NCI-H526 (cell line): ENCODE measurements around the gene TTLL11.

ENCODE experiments used
- DNase-seq, 2 experiments: peaks; one replicate each; lab custom pipeline; 2025; lab: John Stamatoyannopoulos, UW

The TTLL11 gene

DNA sequence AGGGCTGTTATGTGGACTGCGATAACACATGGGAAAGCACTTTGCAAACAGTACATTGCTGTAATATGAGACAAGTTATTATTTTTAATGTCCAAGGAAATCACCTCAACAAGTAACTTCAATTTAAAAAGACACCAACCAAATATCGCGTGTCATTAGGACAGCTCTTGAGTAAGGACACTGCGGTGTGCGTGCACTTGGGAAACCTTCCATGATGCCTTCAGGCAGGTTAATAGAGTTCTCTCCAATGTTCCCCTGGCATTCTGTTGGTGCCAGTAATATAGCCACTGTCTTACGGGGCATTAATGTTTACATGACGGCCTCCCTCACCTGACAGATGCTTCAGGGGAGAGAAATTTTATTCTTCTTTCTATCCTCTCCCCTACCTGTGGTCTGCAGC lies 42.9 kb downstream of the TTLL11 start:
- no peak for DNase-seq

DNA sequence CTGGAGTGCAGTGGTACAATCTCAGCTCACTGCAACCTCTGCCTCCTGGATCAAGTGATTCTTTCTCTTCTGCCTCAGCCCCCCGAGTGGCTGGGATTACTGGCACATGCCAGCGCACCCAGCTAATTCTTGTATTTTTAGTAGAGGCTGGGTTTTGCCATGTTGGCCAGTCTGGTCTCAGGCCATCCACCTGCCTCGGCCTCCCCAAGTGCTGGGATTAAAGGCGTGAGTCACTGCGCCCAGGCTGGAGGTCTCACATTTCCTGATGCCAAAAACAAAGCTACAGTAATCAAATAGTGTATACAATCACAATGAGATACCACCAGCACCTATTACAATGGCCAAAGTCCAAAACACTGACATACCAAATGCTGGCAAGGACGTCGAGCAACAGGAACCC lies 51.1 kb downstream of the TTLL11 start:
- peak in 1 of 2 experiments; percentile 16 for DNase-seq

DNA sequence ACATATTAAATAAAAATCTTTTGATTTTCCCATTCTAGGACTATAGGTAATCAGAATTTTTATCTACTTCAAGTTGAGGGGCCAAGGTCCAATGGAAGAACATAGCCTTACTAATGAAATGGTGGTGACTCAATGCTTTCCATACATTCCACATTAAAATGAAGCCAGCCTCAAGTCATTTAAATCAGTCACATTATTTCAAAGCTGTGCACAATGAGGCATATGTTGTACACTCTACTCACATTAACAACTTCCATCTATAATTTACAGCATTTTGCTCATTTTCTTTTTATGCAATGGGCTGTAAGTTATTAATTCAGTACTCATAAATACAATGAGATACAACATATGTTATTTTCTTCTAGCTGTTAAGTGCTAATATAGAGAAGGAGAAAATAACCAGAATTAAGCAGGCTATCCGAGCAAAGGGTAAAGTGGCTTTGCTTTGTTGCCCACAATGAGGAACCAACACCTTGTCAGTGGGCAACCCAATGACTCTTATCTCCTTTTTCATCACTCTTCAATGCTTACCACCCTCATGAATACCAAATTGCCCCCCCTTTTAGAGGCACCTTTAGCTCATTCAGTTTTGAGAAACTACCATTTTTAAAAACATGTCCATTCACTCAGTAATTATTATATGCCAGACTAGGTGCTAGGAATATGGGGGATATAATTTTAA lies 52.4 kb downstream of the TTLL11 start:
- DNase-seq: no peak

DNA sequence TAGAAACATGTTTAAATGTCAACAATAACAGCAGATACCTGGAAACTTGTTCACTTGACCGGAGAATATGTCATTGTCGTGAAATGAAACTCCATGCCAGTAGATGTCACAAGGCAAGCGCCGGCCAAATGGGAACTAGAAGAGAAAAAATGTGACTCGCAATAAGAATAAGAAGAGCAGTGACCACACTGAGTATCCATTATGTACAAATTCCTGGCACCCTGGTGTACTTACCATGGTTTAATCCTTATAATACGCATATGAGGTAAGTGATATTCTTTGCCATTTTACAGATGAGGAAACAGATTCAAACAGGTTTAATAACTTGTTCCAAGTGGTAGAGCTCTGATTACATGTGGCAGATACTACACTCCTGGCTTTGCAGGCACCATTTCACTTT lies 53.9 kb downstream of the TTLL11 start:
- no peak for DNase-seq

DNA sequence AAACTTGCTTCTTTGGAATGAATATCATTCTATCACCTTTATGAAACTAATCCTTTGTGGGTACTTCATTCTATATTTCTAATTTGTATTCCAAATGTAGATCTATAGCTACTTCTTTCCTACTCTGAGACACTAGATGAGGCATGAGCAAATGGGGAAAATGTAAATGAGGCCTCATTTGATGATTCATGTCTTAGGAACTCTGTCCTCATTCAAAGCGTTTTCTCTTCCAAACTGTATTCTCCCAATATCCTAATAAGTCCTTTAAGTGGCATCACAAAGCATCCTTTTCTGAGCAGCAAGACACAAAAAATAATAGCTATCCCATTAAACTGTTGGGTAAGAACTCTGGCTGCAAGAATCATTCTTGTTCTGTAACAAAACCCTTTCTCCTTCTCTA lies 56.1 kb downstream of the TTLL11 start:
- no peak for DNase-seq

DNA sequence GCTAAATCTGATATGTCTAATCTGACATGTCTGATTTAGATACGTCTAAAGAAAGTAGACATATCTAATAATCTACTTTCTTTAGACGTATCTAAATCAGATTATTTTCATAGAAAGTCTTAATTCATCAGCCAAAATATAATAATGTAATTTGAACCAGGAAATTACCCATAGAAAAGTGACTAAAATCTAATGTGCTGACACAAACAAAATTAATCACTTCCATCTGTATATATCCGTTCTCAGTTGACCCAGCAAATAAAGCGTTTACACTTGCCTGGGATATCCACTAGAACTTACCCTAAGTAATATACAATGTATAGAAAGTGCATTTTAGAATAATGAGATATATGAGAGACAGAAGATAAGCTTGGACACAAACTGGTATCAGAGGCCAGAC lies 56.7 kb downstream of the TTLL11 start:
- no peak for DNase-seq

DNA sequence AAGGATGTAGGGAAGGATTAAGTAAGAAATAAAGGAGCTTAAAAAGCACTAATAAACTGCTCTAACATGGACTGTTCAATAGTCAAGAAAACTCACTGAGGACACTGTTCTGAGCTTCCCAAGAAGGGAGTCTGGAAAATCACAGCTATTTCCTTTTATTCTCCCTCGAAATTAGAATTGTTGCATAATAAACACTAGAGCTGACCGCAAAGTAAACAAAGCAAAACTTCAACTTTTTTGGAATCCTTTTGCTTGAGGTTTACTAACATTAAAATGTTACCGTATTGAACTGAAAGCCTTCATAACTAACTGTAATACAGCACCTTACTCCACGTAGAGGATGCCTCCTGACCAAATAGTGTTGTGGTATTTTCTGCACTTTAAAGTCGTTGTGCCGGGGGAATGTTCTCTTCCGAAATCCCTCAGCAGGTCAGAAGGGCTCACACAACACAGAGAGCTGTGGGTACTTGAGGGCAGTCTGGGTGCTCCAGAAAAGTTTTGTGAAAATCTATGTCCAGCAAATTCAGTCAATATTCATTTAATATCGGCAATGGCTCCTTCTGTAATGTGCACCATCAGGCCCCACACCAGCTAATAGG lies 59.2 kb downstream of the TTLL11 start:
- no peak for DNase-seq

DNA sequence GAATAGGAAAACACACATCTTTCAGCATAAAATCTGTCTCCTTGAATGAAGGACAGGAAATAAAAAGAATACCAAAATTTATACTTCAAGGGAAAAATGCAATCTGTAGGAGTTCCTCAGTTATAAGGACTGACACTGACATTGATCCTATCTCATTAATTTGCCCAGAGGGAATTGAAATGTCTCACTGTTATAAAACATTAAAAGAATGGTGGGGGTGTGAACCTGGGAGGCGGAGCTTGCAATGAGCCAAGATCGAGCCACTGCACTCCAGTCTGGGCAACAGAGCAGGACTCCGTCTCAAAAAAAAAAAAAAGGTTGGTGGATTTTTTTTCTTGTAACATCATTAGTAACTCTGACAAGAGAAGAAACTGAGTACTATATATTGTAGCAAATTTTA lies 60.8 kb downstream of the TTLL11 start:
- no peak for DNase-seq

DNA sequence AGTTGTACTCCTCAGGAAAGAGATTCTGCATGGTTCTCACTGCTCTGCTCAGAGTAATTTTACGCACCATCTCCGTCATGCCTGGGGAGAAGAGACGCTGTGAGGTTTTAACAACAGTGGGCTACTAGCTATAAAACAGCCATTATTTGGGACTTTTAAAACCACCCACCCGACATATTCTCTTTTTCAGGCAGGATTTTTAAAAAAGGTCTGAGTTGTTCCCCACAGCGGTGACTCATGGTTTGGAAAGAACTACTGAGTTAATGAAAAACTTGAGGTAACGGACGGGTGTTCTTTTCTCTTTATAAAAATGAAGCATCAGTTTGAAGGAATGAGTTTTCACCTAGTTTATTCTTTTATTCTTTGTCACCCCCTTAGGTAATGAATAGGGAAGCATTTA lies 61.3 kb downstream of the TTLL11 start:
- no peak for DNase-seq

DNA sequence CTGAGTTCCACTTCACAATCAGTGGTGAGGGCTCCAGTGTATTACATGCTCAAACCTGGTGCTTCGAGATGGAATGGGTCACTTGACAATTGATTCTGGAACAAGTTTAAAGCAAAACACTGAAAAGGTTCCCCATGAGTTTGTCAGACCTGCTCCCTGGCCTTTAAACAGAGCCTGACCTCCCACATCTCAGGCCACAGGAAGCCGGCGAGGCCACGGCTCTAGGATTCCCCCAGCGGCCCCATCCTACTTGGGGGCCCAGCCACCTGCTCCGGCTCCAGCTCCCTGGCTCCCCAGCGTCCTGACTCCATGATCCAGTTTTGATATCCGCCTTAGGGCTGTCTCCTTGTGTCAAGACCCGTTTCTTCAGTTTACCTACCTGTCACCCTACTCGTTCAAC lies 62.0 kb downstream of the TTLL11 start:
- no peak for DNase-seq

DNA sequence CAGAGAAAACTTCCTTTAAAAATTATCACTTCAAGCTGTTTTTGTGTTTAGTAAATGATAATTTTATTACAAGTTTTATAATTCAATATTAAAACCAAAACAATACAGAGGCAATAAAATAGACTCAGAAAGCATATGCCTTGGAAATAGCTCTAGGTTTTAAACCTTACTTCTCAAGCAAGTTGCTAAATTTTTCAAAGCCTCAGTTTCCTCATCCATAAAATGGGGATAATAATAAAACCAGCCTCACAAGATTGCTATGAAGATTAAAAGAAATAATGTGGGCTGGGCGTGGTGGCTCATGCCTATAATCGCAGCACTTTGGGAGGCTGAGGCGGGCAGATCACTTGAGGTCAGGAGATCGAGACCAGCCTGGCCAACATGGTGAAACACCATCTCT lies 62.8 kb downstream of the TTLL11 start:
- DNase-seq: no peak

DNA sequence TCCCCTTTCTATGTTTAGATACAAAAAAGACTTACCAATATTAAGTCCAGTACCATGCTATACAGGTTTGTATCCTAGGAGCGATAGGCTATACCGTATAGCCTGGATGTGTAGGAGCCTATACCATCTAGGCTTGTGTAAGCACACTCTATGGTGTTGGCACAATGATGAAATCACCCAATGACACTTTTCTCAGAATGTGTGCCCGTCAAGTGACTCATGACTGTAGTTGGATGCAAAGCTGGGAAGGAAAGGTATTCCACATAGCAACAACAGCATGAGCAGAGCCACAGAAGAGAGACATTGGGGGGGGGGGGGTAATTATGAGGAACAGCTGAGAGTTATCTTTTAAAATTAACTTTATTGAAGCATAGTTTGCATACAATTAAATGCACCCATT lies 63.2 kb downstream of the TTLL11 start:
- no peak for DNase-seq

DNA sequence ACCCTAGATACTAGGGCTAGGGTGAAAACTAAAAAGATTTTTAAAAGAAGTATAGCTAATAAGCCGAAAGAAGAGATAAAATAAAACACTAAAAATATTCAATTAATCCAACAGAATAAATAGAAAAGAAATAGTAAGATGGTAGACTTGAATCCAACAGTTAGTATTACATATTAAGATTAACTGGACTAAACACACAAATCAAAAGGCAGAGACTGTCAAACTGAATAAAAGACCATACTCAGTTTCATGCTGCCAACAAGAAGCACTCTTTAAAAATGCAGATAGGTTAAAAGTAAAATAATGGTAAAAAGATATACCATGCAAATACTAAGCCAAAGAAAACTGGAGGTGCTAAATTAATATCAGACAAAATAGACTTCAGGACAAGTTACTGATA lies 65.0 kb downstream of the TTLL11 start:
- no peak for DNase-seq

DNA sequence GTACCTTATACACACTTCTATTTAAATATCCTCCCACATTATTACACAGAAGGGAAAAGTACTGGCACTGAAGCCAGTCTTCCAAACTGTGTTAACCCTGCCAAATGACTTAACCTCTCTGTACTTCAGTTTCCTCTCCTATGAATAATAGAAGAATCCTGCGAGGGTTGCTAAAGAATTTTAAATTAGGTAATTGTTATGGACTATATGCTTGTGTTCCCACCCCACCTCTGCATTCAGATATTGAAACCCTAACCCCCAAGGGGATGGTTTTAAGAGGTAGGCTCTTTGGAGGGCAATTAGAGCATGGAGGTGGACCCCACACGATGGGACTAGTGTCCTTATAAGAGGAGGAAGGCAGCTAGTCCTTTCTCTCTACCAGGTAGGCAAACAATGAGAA lies 72.7 kb downstream of the TTLL11 start:
- no peak for DNase-seq

DNA sequence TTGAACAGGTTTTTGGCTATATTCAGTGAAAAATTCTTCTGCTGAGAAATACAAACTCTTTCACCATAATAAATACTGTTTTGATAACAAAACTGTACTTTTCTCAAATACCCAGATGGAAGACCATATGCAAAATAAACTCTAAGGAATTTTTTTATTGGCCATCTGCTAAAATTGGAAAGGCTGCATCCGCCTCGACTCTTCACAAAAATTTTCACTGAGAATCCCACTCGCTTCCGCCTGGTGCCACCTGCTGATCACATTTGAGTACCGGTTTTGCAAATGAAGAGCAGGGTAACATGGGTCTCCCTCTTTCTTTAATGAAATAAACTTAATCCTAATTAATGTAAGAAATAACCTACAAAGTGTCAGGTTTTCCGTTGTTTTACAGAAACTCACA lies 76.4 kb downstream of the TTLL11 start:
- DNase-seq: peak in 1 of 2 experiments; percentile 34

DNA sequence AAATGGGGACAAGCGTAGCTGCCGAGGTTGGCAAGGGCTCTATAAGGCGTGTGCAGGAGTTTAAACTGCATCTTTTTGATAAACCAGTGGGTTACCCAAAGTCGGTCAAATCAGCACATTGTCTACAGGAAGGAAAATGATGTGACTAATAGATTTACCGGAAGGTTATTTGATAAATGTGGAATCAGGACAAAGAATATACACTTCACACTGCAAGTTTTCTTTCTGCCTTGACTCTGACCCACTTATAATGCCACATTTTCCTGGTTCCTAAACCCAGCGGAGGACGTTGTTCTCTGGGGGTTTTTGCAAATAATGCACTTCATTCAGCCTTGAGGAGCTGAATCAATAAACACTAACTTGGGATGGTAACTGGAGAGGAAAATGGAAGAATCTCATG lies 76.8 kb downstream of the TTLL11 start:
- no peak for DNase-seq

DNA sequence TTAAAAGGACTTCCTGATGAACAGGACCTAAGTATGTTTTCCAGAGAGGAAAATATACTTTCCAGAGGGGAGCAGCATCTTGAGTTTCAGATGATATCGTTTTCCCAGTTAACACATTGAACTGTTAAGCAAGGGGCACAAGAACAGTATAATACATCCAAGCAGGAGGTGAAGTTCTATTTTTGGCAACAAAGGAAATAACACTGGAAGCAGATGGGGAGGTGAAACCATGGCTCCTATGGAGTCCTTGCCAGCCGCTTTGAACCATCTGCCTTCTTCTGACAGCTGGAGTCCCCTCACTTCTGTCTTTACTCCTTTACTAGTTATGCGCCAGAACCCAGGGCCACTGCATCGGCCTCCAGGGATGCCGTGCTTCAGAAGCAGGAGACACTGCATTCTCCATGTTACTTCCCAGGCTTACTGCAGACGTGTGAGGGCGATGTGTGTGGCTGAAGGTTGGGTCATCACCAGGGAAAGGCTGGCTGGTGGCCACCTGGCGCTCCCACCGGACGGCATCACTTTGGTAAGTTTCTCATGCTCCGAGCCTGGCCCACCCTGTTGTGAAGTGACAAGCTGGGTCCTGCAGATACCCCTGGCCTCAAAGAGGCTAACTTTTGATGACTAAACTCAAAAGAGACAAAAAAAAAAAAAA lies 77.8 kb downstream of the TTLL11 start:
- DNase-seq: no peak

DNA sequence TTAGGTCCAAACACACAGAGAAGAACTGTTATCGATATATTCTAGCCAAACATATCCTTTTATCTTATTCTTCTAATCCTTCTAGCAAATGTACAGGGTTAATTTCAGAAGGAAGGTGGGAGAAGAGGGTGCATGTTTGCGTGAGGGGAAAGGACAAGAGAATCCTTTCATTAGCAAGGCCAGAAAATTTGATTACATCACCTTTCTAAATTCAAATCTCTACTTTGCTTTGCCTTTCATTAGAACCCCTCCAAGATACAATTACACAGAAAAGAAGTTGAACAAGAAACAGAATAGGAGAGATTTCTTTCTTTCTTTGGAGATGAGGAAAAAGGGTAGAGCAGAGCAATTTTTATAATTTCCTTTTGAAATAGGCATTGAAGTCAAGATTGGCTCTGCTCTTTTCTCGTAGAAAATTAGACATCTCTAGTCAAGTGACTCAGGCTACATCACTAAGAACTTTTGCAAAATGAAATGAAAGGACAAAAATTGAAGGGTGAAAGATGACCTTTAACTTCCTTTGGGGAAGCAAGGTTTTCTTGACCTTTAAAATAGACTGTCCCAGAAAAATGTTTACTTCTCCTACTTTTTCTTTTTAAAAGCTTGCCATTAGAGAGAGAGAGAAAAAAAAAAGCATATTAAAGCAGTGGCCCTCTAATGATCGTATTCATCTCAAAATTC lies 81.2 kb downstream of the TTLL11 start:
- peak in 1 of 2 experiments; percentile 1 for DNase-seq

DNA sequence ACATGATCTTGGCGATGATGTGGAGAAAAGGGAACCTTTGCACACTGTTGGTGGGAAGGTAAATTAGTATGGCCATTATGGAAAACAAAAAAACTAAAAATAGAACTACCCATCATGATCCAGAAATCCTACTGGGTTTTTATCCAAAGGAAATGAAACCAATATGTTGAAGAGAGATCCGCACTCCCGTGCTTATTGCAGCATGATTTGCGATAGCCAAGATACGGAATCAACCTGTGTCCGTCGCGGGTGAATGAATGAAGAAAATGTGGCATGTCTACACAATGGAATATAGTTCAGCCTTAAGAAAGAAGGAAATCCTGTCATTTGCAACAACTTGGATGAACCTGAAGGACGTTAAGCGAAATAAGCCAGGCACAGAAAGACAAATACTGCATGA lies 84.5 kb downstream of the TTLL11 start:
- no peak for DNase-seq

DNA sequence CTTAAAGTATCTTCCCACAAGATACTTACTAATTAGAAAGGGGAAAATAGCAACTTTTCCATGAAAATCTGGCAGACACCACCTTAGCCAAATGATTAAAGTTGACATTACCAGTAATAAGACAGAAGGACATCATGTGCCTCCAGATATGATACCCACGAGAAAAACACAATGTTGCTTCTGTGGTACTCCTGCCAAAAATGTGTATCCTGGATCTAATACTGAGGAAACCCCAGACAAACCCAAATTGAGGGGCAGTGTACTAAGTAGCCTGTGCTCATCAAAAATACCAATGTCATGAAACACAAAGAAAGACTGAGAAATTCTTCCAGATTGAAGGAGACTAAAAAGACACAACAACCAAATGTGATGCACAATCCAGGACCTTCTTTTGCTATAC lies 85.3 kb downstream of the TTLL11 start:
- no peak for DNase-seq

DNA sequence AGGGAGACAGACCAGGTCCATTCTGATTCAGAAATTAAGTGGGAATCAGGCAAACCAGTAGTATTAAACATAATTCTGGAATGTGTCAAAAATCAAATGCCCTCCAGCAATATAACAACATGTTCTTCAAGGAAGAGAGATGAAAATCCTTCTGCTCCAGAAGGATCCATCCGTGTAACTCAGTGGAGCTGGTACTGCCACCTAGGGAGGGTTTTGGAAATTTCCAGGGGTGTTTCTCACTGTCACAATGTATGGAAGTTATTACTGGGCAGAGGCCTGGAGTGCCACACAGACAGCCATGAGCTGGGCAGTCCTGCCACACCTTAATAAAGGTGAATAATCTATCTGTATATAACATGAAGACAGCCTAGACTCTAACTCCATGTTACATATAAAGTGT lies 87.5 kb downstream of the TTLL11 start:
- peak in 1 of 2 experiments; percentile 41 for DNase-seq

DNA sequence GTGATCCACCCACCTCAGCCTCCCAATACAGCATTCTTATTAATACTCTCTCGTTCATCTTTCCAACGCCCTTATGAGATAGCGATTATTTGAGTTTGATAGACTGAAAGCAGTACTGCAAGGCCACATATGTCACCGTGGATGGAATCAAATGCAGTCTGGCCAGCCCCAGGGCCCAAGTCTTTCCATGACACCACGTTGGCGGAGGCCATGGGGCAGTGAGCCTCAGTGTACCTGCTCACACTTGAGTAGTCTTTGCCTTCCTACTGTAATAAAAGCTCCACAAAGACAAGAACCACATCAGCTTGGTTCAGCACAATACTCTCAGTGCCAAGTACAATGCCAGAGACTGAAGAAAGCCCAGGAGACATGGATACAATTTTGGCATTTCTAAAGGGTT lies 88.5 kb downstream of the TTLL11 start:
- no peak for DNase-seq
